SKM-1 (cell line): ENCODE data around the gene DCLK2.
"Not testable (repeated sequence)": the region's sequence is repeated elsewhere in the genome, so short reads cannot be mapped to it uniquely, and the experiment has no call there.

Source experiments
- DNase-seq: peaks from one replicate; lab custom pipeline; 2025; ENCODE audit not compliant: unreplicated experiment; lab: John Stamatoyannopoulos, UW

Gene DCLK2

DNA sequence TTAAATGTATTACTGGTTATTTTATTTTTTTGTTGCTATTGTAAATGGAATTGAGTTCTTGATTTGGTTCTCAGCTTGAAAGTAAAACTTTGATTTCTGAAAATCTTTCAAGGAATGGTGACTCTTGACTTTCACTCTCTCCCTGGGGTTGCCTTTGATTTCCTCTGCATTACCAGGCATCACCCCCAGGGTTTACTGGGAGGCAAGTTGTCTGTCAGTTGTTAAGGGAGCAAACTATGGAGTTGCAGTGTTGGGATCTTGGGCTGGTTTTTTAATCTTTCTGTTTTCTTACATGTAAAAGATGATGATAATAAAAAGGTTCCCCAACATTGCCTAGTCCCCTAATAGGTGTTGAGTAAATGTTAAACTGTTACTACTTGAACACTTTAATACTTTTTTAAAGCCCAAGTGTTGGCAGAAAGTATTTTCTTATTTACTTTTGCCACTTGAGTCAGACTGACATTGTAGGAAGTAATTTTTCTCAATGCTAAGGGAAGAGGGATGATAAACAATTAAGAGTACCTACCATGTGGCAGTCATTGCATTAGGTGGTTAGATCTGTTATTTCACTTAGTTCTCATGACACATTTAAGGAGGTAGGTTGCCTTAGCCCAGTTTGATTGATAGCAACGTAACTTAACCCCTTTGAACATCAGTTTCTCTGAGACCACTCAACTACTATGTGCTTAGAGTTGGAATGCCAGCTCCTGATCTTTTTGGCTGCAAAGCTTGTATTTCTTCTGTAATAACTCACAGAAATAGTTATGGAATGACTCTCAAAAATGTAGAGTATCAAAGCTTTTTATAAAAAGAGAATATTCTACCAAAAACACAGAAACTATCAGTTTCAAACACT lies 67.1 kb downstream of the DCLK2 start:
- no peak for DNase-seq

DNA sequence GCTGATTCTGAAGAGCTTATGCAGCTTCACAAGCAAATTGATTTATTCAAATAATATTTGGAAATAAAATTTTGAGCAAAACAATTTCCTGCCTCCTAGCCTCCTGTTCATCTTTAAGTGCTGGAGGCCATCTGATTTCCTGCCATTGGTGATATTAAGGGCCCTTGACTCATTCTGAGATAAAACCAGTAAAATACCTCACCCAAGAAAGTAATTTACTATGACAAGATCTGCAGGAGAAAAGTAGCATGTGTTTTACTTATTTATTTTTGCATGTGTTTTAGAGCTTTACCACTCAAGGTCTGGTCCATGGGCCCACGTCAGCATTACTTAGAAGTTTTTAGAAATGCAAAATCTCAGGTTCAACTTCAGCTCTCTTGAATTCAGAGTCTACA lies 67.7 kb downstream of the DCLK2 start:
- no peak for DNase-seq

DNA sequence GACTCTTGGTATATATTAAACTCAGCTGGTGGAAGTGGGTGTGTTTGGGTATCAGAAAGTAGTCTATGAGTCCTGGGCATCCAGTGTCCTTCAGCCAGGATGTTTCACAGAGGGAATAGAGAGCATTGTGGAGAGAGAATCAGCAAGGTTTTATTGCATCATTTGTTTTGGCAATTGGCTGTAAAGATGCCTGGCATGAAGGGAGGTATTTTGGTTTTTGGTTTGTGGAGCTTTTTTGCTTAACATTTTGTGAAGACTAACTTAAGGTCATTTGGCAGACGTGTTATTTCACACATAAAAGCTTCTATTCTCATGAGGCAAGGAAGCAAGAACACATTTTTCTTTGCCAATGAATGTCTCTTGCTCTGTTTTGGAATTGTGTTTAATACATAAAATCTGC lies 71.1 kb downstream of the DCLK2 start:
- DNase-seq: no peak

DNA sequence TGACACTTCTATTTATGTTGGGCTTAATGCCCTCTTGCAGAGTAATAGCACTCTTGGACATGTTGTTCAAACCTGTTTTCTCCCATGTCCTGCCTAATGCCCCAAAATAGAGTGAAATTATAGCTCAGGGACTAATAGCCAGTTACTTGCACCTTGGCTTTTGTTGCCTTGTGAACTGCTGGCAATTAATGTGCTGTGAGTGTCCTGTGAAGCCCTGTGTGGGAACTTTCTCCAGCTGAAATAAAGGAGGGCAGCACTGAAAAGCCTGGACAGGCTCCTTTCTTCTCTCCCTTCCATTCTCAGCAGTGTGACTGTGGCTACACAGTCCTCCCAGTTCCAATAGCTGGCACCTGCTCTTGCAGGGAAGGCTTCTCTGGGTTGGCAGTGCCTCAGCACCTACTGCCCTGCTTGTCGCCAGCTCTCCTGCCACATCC lies 72.4 kb downstream of the DCLK2 start:
- DNase-seq: no peak

DNA sequence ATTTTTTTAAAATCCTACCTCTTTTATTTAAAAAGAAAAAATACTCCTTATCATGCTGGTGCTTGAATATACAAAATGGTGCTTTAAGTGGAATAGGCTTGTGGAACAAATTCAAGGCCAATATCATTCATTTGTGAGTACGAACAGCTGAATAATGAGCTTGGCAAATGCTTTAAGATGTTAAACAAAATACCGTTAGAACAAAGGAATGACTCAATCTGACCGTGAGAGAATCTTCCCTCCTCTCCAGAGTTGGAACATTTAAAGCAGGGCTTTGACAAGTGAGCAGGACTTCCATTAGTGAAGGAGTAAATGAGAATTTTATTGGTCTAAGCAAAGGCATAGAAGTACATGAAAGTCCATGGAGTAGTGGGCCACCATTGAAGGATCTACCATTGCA lies 74.5 kb downstream of the DCLK2 start:
- DNase-seq: no peak

DNA sequence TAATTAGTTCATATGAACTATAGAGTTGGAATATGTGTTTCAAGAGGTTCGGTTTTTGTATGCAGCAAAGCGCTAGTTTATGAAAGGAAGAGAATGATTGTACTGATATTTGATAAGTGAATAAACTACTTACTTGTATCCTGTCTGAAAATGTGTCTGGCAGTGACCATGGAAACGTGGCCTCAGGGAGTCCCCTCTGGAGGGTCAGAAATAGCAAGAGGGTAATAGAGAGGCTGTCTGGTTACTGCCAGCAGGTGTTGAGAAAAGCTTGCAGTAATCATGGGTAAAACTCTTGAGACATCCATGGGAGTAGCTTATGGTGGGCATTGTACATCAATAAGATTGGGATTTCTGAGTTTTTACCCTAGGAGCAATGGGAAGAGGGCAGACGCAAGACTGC lies 77.1 kb downstream of the DCLK2 start:
- DNase-seq: no peak

DNA sequence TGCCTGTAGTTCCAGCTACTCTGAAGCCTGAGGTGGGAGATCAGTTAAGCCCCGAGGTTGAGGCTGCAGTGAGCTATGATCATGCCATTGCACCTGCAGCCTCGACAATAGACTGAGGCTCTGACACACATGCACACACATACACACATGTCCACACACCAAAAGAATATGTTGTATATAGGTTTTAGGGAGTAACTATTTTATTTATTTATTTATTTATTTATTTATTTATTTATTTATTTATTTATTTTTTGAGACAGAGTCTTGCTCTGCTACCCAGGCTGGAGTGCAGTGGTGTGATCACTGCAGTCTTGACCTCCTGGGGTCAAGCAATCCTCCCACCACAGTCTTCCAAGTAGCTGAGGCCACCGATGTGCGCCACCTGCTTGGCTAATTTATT lies 78.3 kb downstream of the DCLK2 start:
- DNase-seq: no peak

DNA sequence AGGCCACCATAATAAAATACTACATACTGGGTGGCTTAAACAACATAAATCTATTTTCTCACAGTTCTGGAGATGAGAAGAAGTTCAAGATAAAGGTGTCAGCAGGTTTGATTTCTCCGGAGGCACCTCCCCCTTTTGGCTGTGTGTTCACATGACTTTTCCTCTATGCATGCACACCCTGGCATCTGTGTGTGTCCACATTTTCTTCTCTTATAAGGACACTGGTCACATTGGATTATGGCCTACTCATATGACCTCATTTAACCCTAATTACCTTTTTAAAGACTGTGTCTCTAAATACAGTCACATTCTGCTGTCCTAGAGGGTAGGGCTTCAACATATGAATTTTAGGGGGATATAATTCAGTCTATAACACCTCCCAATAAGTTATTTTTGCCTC lies 79.8 kb downstream of the DCLK2 start:
- DNase-seq: no peak

DNA sequence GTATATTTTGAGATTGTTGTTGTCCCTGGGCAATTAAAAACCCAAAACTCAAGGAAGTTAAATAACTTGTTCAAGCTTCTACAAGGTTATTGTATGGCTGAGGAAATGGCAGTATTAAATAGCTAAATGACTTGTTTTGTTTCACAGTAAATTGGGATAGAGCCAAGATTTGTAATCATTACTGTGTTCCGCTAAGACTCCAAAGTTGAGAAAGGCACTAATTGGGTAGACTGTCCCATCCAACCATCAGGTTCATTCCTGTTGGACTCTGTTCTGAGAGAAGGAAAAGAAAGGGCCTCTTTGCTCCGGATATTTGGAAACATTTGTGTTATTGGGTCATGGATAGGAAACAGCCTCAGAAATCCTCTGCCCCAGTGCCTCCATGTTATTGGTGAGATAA lies 82.2 kb downstream of the DCLK2 start:
- no peak for DNase-seq

DNA sequence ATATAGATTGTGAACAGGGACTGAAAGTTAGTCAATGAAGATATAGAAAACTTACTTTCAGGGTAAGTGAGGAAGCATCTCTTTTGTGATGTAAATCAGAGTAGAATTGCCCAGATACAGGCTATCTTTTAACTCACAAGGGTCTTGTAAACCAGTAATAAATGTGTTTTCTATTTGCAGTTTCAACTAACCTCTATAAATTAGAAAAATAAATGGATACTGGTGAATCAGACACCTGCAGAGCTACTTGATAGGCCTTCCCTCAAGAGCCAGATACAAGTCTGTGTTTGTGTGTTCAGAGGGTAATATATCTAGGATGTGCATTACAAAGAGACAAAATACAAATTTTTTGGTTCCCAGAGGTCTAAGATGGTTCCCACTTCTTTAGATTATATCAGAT lies 82.9 kb downstream of the DCLK2 start:
- no peak for DNase-seq

DNA sequence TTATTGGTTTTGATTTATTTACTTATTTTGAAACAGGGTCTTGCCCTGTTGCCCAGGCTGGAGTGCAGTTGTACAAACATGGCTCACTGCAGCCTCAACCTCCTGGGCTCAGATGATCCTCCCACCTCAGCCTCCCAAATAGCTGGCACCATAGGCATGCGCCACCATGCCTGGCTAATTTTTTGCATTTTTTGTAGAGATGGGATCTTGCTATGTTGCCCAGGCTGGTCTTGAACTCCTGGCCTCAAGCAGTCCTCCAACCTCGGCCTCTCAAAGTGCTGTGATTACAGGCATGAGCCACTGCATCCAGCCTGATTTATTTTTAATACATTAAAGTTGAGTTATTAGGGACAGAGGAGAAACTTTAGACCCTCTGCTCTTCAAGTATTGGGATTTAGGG lies 83.8 kb downstream of the DCLK2 start:
- not testable (repeated sequence) for DNase-seq

DNA sequence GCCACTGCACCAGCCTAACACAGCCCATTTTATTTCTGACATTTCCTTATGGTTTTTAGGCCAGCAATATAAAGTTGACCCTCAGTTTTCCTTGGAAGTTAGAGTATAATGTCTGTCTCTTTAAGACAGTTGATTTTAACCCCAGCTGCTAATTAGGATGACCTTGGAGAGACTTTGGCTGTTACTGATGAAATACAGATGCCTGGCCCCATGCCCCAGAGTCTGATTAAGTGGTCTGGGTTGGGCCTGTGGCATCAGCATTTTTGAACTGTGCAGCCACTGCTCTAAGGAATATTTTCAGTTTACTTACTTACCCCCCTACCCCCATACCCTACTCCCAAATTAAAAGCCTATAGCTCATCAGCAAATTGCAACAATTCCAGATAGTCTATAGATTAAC lies 85.8 kb downstream of the DCLK2 start:
- DNase-seq: no peak

DNA sequence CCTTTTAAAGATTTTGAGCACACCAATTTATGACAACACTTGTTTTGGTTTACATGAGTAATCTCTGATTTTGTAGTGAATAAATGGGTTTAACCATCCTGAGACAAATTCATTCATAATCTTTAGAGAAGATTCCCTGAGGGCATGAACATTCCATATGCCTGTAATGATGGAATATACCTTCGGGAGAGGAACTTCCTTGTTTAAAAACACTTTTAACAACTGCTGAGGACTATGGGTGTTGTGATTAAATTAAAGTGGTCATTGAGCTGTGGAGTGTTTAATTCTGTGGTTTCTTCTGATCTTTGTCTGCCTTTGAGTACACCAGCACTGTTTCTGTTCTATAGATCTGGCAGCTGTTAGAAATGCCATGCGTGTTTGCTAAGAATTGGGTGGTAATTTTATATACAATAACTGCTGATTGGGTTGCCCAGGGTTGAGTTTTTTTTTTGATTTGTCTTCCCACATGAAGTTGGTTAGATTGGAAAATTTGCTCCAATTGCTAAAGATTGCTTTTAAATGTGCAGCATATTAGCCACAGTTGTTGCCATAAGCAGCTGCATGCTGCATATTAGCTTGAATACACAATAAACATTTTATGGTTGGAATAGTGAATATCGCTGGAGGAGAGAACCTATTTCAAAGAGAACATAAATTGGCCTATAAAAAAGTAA lies 86.8 kb downstream of the DCLK2 start:
- DNase-seq: no peak

DNA sequence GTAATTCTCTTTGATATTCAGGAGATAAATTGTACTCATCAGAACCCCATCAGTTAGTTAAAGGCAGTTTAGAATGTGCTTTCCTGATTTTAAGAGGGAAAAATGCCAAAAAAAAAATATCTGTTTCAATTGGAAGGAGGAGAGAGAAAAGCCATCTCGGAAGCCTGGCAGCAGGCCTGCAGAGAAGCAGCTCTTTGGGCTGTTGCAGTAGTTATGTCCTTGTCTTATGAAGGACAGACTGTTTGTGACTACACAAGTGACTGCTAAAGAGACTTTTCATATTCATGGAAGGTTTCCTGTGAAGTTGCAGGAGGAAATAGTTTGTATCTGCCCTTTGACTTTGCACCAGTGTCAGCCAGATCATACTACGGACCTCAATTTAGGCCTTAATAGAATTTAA lies 88.8 kb downstream of the DCLK2 start:
- DNase-seq: no peak

DNA sequence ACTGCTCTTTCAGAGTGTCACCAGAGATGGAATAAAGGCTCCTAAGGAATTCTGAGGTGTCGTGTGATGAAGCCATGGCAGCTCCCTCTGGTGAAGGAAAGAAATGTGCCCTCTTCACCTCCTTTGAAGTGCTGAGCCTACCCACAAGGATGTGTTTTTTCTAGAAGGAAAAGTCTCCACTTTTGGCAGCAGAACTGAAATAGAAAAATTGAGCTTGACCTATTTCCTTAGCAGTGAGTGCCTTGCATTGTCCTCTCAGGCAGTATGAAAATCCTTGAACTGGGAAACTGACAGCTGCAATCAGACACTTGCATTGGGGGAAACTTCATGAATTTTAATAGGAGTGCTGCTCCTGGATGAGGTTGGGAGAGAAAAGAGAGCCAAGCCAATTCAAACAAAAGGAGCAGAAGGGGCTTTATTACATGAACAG lies 95.2 kb downstream of the DCLK2 start:
- DNase-seq: no peak

DNA sequence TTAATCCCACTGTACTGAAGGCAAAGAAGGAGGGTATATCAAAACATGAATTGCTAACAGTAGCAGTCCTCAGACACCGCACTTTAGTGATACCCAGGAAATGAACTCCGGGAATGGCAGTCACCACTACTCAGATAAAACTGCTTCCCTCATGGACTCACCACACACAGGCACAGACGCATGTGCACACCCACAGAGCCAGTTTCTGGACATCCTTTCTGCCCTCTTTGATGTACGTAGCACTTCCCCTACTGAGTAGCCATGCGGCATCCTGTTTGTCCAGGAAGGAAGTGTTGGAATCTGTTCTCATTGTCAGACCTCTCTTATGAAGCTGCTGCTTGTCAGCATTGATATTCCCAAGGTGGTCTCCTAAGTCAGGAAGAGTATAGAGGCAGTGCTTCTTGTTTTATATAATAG lies 95.7 kb downstream of the DCLK2 start:
- no peak for DNase-seq

DNA sequence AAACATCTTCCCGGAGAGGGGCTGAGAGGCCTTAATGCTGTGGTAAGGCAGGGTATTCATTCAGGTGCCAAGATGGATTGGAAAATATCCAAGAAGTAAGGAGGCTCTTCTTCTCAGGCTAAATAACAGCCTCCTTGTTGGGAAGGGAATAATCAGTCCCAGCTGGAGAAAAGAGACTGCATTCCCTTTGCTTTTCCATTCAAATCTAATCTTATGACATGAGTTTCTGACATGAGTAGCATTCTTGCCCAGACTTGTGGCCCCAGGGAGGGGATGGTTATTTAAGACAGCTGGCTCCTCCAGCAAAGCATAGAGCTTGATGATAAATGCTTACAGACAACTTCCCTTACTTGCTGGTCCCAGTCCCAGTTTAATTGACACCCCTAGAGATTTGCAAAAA lies 98.3 kb downstream of the DCLK2 start:
- DNase-seq: no peak

DNA sequence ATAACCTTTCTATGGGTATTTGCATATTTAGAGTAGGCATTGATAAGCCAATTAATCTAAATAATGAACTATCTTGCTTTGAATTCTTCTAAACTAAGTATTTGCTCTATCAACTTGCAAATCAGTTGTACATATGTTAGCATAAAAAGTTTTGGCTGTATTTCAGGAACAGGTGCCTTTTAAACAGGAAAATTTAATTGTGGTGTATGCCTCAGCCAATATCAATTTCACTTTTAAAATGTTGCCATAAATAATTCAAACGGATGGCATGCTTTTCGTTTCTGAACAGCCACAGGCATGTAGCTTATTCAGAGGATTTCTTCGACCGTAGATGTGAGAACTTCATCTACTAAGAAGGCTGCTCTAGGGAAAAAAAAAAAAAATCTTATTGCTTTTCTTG lies 99.9 kb downstream of the DCLK2 start:
- DNase-seq: no peak

DNA sequence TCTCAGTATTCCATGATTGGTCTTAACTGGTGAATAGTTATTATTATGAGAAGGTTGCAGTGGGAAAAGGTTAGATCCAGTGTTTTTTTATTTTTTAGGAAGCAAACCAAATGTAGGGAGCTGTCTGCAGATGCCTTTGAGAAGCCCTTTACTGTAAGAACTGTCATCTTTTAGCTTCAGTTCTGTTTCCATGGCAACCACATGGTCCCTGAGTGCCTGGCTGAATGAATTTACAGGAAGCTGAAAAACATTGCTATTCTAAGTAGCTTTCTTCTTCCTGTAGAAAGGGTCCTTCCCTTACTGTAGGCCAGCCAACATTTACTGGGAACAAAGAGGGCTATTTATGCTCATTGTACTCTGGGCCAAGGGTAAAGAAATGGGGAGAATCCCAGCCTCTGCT lies 103.3 kb downstream of the DCLK2 start:
- DNase-seq: no peak

DNA sequence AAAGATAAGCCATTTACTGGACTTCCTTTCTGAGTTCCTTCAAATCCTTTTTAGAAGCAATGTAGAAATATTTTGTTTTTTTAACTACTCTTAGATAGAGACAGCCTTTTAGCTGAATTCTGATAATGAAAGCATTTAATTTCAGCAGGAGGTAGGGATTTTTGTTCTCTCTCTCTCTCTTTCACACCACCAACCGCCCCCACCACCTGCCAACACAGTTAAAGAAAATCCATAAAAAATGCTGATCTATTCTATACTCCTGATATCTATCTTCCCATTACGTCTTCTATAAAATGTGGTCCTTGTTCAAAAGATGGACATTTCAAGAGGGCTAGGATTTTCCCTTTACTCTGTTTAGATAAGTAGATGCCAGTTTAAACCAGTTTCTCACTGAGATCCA lies 104.5 kb downstream of the DCLK2 start:
- no peak for DNase-seq

DNA sequence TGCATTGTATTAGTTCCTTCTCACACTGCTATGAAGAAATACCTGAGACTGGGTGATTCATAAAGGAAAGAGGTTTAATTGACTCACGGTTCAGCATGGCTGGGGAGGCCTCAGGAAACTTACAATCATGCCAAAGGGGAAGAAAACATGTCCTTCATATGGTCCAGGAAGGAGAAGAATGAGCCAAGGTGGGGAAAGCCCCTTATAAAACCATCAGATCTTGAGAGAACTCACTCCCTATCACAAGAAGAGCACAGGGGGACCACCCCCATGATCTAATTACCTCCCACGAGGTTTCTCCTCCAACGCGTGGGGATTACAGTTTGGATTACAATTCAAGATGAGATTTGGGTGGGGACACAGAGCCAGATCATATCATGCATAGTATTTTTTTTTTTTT lies 106.8 kb downstream of the DCLK2 start:
- DNase-seq: not testable (repeated sequence)

DNA sequence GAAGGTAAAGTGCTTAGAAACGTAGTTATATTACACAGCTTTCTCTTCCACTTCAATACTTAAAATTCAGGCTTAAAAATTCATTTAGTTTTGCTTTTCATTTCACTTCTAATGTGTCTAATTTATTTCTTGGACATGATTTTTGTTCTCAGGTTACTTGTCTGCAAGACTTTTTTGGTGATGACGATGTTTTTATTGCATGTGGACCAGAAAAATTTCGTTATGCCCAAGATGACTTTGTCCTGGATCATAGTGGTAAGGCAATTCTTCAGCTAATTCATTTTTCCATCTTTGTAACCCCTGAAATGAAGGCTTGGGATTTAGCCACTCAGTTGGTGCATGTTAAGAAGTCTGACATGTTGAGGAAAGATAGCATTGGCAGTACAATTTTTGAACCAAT lies 114.7 kb downstream of the DCLK2 start:
- DNase-seq: no peak

DNA sequence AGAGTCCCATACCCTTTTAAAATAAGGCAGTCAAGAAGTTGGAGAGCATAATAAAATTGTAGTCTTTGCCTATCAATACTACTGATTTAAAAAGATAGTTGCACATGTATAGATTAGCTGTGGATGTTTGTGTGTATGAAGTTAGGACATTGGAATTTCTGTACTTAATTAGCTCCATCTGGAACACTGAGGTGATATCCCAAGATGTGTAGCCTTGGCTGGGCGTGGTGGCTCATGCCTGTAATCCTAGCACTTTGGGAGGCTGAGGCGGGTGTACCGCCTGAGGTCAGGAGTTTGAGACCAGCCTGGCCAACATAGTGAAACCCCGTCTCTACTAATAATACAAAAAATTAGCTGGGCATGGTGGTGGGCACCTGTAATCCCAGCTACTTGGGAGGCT lies 119.0 kb downstream of the DCLK2 start:
- not testable (repeated sequence) for DNase-seq
